Ishikawa (cell line): Measurements from ENCODE around the gene STUM.

ENCODE experiments used
- EP300 ChIP-seq: IDR thresholded peaks from 2 replicates; pipeline ENCODE4 v1.6.1; 2012; ENCODE audit warnings: borderline replicate concordance
- TCF12 ChIP-seq: IDR thresholded peaks from 2 replicates; pipeline ENCODE4 v1.6.1; 2012; ENCODE audit warnings: low read depth

DNA sequence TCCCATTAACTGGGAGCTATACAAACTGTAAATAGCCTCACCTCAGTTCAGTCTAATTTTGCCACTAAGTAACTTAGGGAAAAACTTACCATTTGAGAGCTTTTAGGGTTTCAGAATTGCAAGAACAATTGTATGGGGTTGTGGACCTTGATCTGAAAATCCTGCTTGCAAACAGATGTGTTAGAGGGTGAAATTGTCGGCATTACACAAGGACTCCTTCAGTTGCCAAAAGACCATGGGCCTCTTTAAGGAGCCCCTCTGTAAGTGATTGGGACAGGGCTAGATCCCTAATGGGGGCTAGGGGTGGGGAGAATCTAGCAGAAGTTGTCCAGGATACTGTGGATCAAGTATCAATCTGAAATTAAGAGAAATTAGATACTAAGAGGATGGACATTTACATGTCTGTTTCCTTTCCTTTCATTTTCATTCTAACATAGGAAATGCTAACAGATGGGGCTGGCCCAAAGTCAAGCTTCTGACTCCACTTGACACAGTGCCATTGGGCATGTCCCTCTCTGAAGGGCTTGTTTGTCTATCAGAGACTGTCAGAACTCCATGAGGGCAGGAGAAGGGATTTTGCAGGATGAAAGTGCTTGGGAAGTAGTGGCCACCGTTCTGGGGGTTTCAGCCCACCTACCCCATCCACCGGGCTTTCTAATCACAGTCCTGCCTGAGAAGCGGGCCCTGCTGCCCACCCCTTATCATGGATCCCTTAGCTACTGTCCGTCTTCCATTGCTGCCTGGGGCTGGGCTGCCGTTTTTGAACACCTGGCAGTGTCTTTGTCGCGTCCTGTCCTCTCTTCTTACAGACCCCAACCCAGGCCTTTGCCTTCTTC lies 54.7 kb downstream of the STUM start:
- no peak for TF ChIP-seq TCF12
- TF ChIP-seq EP300, result no peak
